GDM1 (cell line): ENCODE data around the gene DLEC1.
"Not testable (repeated sequence)": the region's sequence is repeated elsewhere in the genome, so short reads cannot be mapped to it uniquely, and the experiment has no call there.

ENCODE experiments used
- DNase-seq: peaks from one replicate; lab custom pipeline; 2025; lab: John Stamatoyannopoulos, UW

The DLEC1 gene

DNA sequence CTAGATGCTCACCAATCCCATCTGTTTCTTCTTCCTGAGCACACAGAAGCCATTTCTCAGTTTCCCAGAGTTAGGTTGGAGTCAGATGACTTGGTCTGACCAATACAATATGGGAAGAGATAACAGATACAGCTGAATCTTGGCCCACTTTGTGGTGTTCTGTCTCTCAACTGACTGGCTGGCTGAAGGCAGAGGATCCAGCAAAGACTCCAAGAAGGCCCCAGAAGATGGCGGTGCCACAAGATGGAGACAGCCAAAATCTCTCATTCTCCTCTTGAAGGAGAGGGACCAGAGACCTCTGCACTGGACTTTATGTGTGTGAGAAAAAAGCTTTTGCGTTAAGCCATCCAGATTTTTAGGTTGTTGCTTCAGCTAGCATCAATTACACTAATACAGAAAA is 118.1 kb downstream of the DLEC1 start:
- DNase-seq, result no peak

DNA sequence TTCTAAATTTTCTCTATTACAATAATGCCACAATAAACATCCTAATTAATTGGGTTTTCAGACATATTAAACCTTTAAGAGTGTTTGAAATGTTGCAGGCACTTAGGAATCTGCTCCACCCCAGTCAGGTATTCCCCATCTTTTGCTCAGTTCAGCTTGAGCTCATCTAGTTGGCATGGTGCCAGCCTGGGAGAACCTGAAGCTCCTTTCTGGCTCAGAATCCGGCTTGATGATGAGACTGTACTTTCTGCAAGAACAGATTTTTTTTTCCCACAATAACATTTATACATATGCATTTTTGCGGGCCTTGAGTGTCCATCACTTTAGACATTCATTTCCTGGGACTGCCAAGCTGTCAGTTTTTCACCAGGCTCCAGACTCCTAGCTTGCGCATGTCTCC is 118.6 kb downstream of the DLEC1 start:
- no peak for DNase-seq

DNA sequence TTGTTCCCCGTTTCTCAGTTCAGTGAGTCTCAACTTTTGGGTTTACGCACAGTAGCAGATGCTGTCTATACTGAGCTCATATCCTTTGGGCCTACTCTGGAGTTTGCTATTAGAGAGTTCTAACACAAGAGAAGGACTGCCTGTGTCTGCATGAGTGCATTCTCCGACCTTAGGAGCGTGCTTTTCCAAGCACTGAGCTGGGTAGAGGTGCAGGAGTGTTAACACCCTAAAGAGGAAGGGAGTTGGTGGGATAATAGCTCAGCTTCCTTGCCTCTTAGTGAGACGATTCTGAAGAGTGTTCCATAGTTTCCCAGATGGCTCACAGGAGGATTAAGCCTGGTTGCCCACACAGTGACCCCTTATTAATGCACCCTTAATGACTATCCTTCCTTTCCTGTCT is 119.5 kb downstream of the DLEC1 start:
- DNase-seq, result no peak

DNA sequence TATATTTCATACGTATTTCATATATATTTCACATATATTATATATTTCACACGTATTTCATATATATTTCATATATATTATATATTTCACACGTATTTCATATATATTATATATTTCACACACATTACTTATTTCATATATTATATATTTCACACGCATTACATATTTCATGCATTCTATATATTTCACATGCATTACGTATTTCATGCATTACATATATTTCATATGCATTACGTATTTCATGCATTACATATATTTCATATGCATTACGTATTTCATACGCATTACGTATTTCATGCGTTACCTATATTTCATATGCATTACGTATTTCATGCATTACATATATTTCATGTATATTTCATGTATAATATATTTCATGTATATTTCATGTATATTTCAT is 121.7 kb downstream of the DLEC1 start:
- not testable (repeated sequence) for DNase-seq

DNA sequence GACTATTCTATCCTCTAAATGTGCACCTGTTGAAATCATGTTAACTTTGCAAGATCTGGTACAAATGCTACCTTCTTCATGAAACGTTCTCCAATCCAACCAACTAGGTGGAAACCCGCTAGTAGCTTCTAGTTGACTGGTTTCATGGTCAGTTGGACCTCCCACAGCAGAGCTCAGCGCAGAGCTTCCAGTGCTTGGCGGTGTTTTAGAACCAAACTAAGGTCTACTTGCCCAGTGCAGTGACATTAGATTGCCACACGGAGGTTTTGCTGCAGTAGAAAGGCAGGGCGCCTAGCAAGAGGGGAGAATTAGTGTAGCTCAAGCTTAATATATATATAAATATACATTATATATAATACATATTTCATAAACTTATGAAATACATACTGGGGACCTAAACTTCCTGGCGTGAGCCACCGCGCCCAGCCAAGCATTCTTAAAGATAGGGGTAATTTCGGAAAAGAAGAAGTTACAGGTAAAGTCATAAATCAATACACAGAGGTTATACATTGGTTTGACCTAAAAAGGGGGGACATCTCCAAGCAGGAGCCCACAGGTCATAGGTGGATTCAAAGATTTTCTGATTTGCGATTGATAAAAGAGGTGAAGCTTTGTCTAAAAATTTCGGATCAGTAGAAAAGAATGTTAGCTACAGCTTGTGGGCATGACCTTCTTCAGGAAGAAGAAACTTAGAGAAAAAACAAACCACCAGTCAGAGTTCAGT is 124.3 kb downstream of the DLEC1 start:
- peak; percentile 10 for DNase-seq

DNA sequence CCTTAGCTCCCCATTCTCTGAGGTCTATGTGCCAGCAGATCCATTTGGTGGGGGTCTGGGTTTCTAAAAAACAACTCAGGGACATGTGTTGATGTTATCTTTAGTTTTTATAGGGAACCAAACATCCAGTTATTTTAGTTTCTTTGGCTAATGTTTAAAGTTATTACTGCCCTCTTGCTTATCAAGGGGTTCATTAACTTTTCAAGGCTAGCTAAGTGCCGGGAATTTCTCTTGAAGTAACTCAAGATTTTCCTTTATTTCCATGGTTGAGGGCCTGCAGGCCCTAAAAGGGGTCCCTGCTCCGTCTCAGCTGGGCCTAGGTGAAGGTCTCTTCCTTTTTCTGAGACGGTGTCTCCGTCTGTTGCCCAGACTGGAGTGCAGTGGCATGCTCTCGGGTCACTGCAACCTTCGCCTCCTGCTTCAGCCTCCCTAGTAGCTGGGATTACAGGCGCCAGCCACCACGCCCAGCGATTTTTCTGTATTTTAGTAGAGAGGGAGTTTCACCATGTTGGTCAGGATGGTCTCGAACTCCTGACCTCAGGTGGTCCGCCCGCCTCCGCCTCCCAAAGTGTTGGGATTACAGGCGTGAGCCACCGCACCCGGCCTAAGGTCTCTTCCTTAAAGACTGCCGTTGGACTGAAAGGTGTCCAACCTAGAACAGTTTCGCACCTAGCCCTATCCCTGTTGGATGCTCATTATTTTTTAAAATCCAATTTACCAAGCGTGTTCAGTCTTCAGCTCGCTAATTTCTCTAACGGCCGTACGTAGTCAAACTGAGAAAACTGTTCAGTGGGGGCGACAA is 125.0 kb downstream of the DLEC1 start:
- no peak for DNase-seq

DNA sequence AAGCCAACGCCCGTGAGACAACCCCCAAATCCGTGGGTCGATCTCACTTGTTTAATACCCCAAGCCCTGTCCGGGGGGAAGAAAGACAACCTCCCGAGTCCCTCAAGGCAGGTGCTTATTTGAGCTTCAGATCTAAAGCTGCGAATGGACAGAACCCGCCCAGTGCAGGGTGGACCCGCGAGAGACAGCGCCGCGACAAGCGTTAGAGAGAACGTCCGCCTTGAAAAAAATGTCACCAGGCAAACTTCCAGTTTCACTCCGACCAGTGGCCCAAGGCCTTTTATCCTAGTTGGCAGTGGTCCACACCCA is 125.6 kb downstream of the DLEC1 start:
- DNase-seq, result no peak

DNA sequence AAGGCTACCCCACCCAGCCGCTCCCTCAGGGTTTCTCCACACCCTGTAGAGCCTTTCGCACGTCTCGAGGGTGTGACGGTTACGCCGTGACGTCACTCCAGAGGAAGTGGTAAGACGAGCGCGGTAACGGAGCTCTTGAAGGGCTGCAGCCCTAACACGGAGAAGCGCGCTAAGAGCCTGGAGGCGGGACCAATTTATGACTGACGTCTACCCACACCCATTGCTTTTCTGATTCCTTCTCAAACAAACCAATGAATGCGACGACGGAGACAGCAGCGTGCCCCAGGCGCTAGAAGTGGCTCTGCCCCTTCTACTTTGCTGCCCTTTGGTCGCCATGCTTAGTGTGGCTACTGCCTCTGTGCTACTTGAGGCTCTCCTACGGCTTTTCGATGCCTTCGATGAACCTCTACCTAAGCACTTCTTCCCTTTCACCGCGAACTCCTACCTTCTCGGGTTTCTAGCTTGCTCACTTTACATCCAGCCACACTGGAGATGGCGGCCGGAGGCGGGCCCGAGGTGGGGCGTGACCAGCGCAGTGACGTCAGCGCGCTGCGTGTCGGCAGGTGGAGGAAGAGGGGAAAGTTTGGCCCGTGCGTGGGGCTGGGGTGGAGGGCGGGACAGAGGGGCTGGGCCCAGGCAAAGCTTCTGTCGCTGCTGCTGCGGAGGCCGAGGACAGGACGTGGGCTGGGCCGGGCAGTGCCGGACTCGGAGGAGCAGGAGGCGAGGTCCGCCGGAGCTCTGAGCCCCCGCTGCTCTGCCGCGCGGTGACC is 126.1 kb downstream of the DLEC1 start, which contains the start of gene OXSR1:
TSS of gene OXSR1 (plus strand) at position 586 of the 770 bp plus-strand sequence. CDS start 340 bp downstream, outside the sequence.
- peak; percentile 99 for DNase-seq

DNA sequence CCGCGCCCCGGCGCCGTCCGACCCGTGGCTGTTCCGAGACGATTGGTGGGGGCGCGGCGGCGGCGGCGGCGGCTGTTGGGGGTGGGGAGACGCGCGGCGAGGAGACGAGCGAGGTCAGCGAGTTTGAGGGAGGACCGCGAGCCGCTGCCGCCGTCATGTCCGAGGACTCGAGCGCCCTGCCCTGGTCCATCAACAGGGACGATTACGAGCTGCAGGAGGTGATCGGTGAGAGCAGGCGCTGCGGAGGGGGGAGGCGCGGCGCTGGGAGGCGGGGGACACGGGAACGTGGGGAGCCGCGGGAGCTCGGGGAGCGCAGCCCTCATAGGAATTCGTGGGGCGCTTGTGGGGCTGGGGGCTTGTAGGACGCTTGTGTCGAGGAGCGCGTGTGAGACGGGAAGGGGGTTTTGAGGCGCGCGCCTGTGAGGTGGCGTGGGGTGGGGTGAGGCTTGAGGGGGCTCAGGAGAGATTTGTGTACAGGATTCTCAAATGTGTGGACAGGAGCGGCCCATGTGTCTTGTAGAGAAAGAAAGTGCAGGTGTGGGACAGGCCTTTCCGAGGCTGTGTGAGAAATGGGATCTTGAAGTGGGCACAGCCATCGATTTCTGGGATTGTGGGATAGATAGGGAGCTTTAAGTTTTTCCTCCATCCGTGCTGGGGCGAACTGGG is 126.8 kb downstream of the DLEC1 start:
- DNase-seq, result no peak

DNA sequence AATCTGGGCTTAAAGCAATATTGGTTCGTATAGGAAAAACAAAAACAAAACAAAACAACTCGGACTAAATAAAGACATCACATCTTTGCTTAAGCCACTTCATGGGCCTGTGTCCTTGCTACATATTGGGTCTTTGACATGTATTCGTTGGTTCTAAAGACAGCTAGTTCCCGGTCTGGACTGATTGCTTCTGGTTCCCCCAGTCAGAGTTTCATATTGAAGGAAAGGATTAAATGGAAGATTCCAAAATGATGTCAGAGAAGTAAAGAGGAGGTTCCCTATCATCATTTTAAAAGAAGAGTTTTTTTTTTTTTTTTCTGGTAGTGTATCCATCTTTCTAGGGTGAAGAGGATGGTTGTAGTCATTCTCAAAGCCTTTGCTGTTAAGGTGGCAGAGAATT is 128.6 kb downstream of the DLEC1 start:
- DNase-seq, result no peak

DNA sequence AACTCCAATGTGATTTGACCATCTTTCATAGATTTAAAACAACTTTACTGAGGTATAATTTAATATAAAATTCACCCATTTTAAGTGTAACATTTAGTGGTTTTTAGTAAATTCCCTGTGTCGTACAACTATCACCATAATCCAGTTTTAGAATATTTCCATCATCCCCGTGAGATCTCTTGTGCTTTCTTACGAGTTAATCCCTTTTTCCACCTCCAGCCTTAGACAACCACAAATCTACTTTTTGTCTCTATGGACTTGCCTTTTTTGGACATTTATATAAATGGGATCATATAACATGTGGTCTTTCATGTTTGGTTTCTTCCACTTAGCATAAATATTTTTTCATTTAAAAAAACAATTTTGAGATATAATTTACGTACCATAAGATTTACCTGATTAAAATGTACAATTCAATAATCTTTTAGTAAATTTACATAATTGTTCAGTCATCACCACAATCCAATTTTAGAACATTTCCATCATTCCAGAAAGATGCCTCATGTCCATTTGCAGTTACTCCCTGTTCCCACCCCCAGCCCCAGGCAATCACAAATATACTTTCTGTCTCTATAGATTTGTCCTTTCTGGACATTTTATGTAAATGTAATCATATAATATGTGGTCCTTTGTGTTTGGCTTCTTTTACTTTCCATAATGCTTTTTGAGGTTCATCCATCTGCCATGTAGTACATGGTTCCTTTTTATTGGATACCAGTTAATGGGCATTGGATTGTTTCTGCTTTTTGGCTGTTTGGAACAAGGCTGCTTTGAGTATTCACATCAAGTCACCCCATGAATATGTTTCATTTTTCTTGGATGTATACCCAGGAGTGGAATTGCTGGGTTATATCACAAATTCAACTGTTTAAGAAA is 129.4 kb downstream of the DLEC1 start:
- DNase-seq, result no peak

DNA sequence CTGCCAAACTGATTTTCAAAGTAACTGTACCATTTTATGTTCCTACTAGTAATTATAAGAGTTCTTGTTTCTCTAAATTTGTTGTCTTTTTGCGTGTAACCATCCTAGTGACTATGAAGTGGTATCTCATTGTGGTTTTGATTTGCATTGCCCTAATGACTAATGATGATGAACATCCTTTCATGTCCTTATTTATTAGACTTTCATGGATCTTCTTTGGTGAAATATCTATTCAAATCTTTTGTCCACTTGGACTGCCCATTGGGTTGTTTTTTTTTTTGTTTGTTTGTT is 130.0 kb downstream of the DLEC1 start:
- DNase-seq, result no peak

DNA sequence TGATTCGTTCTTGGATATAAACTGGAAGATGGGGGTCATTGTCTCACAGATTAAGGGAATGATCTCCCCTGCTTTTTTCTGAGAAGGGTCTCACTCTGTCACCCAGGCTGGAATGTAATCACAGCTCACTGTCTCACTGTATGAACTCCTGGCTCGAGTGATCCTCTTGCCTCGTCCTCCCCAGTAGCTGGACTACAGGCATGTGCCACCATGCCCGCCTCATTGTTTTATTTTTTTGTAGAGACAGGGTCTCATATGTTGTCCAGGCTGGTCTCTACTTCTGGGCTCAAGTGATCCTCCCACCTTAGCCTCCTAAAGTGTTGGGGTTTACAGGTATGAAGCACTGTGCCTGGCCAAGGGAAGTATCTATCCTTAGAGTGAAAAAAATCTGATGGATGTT is 131.7 kb downstream of the DLEC1 start:
- DNase-seq, result no peak

DNA sequence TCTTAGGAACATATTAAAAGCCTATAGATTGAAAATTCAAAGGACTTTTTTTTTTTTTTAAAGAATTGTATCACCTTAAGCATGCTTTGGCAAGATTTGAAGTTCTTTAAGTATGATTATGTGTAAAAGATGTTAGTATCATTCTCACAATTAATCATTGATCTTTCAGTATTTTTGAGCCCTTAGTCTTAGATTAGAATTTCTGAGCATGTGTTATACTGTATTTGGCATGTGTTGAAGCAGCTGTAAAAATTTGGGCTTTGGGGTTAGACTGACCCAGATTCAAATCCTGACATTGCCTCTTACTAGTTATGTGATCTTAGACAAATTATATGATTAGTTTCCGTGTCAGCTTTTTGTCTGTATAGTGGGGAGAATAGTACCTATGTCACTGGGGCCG is 132.6 kb downstream of the DLEC1 start:
- no peak for DNase-seq
